PFSK-1 (cell line): ENCODE measurements around the gene TSPAN5.

Experiments used
- FOXP2 ChIP-seq: optimal IDR thresholded peaks from 2 replicates; pipeline ENCODE3; 2011; ENCODE audit warnings: borderline replicate concordance, control low read depth, inconsistent platforms; ENCODE audit not compliant: insufficient read depth; ENCODE audit errors: extremely low read length, extremely low read depth
- POLR2AphosphoS5 ChIP-seq: IDR thresholded peaks from 2 replicates; pipeline ENCODE4 v1.6.1; 2012; ENCODE audit warnings: low read depth, mild to moderate bottlenecking, control low read depth, low read length, moderate library complexity
- REST ChIP-seq, 2 experiments: IDR thresholded peaks; 2 replicates each; pipeline versions ENCODE4 v1.6.1 to v1.8.0; 2011 to 2012; ENCODE audit warnings: low read depth in 2 of 2, low read length in 2 of 2, control low read depth in 1 of 2, inconsistent platforms in 1 of 2, mild to moderate bottlenecking in 1 of 2, moderate library complexity in 1 of 2; ENCODE audit not compliant: insufficient read depth in 1 of 2
- SIN3A ChIP-seq: IDR thresholded peaks from 2 replicates; pipeline ENCODE4 v1.6.1; 2012; ENCODE audit warnings: mild to moderate bottlenecking, low read length, moderate library complexity, borderline replicate concordance; ENCODE audit not compliant: insufficient read depth
- TAF1 ChIP-seq: IDR thresholded peaks from 2 replicates; pipeline ENCODE4 v1.6.1; 2012; ENCODE audit warnings: low read length, control low read depth, borderline replicate concordance; ENCODE audit not compliant: insufficient read depth

The TSPAN5 gene

DNA sequence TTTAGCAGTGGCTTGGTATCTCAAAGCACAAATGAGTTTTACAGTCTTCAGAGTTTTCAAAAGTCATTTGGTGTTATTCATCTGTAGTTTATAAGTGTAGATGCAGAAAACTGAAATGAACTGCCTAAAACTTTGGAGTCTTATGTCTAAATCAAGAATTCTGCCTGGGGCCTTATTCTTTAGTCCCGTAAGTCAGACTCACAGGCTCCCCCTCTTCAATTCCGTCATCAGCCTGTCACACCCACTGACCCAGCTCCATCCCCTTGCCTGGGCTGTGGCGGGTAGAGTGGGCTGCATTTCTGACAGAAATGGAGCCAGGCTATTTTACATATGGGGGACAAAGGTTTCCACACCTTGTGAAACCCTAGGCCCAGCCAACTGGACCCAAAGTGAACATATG lies 44.3 kb downstream of the TSPAN5 start:
- TF ChIP-seq REST (IDR thresholded peaks at IDR 0.05; ENCODE audit: insufficient read depth in 1 of 2, low read depth in 2 of 2, low read length in 2 of 2) (no peak), POLR2AphosphoS5 (no peak), TAF1 (no peak), SIN3A (no peak), FOXP2 (no peak)

DNA sequence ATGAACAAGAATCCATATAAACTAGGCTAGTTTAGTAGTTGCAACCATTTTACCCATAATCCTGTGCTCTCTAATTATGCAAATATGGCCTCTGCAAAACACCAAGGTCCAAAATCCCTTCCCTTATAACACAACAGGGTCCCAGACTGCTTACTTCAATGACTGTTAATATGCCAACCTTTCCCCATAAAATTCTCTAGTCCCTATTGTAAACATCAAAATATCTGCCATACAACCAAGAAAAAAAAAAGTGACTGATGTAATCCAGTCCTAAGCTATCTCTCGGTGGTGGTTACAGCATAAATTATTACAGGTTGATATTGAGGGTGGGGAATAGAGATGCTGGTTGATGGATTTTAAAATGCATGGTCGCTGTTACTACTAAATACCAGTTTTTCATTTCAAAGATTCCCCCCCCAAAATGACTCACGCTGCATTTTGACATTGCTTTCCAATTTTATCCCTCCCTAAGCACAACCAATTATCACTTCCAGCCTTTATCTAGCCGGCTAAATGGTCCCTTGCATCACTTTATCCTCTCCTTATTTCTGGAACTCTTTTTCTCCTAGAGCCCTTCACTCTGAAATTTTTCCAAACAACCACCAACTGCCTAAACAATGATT lies 44.8 kb downstream of the TSPAN5 start:
- no peak for TF ChIP-seq REST (IDR thresholded peaks at IDR 0.05; ENCODE audit: insufficient read depth in 1 of 2, low read depth in 2 of 2, low read length in 2 of 2)
- no peak for TF ChIP-seq TAF1
- no peak for TF ChIP-seq FOXP2
- TF ChIP-seq POLR2AphosphoS5 = no peak
- no peak for TF ChIP-seq SIN3A

DNA sequence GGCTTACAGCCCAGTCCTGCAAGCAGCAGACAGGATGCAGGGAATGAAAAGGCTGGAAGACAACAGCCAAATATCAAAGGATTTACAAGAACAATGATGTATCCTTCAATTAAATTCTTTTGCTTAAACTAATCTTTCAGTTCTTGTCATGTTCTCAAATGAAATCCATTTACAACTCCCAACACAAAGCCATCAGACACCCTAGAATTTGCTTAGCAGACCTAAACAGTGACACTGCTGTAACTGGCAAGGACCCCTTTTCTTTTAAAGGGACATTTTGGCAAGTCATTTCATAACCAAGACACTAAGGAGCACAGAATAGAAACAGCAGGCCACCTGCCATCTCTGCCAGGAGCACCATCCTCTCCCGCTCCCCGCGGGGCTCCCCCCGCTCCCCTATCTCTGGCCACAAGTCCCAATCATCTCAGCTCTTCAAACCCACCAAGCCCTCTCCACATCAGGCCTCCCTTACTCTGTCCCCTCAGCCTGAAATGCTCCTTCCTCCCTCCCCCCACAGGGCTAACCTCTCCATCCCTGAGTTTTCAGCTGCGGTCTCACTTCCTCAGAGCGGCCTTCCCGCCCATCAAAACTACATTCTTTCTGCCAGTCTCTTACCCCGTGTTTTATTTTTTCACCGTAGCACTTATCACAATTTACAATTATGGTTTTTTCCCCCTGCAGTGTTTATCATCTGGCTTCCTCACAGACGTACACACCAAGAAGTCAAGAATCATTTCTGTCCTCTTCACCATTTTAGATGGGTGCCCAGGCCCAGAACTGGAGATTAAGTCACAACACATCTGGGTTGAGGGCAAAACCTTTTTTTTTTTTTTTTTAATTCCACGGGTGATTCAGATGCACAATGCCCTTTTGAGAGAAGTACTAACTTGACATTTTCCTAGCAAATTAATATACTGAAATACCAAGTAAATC lies 45.8 kb downstream of the TSPAN5 start:
- TF ChIP-seq TAF1 = no peak
- TF ChIP-seq POLR2AphosphoS5 = no peak
- no peak for TF ChIP-seq SIN3A
- TF ChIP-seq REST (IDR thresholded peaks at IDR 0.05; ENCODE audit: insufficient read depth in 1 of 2, low read depth in 2 of 2, low read length in 2 of 2) = no peak
- TF ChIP-seq FOXP2 = no peak

DNA sequence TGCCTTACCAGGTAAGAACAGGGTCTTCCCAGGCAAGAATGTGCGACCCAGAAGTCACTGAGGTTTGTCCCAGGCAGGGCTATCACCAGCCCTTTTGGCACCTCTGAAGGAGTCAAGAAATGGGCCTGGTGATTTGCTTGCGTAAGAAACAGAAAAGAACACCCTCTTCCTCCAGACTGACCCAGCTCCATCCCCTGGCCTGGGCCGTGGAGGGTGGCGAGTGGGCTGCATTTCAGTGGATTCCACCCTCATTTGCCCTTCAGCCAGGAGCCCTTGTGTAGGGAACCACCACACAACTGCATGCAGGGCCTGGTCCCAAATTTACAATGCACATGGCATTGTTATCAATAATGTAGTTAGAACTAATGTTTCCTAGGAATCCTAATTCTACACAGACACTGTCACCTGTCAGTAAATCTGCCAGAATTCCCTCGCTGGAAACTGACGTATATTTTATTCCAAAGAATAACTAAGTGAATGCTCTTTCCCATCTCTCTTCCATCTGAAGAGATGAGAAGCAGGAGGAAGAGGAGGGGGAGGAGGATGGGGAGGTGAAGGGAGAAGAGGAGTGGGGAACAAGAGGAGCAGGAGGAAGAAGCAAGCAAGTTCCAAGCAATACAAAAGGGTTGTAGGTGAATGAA lies 46.6 kb downstream of the TSPAN5 start:
- no peak for TF ChIP-seq REST (IDR thresholded peaks at IDR 0.05; ENCODE audit: insufficient read depth in 1 of 2, low read depth in 2 of 2, low read length in 2 of 2)
- TF ChIP-seq POLR2AphosphoS5 = no peak
- TF ChIP-seq SIN3A = no peak
- no peak for TF ChIP-seq FOXP2
- no peak for TF ChIP-seq TAF1
